K562 (cell line): ENCODE measurements around the gene CHMP2A. TPM values are rescaled to one million over a fixed set of nuclear protein-coding genes. Genes with fewer than 3 reads are reported as not detected.
A peak's percentile ranks its signal among the peaks of the same experiment; 100 is the strongest.

Source experiments
- E2F3 ChIP-seq: fragments of 250-450 bp; sonication (Bioruptor Pico); IDR thresholded peaks from 2 replicates; pipeline ENCODE4 v1.4.0; 2020; ENCODE audit warnings: mild to moderate bottlenecking
- FOXA3 ChIP-seq, 2 experiments: fragments of 450-650 bp in 1 of 2; sonication (generic) in 1 of 2; formaldehyde crosslinking; IDR thresholded peaks in 1 of 2; conservative IDR thresholded peaks in 1 of 2; 2 replicates each; pipeline versions ENCODE4 v1.4.0 to v1.8.0; 2020 to 2022; ENCODE audit warnings: mild to moderate bottlenecking in 2 of 2, missing genetic modification reagents in 1 of 2
- GABPB2 ChIP-seq: fragments of 250-450 bp; sonication (Bioruptor Pico); conservative IDR thresholded peaks from 2 replicates; pipeline ENCODE4 v1.5.1; 2021; ENCODE audit warnings: mild to moderate bottlenecking
- HMGN3 ChIP-seq: IDR thresholded peaks from 2 replicates; pipeline ENCODE4 v1.6.1; 2011; ENCODE audit warnings: borderline replicate concordance, low read depth, mild to moderate bottlenecking, mixed read lengths, low read length; ENCODE audit not compliant: insufficient read length; ENCODE audit errors: extremely low read depth
- HNRNPH1 ChIP-seq: fragments of 200-400 bp; formaldehyde crosslinking; optimal IDR thresholded peaks from 2 replicates; pipeline ENCODE3; 2017; ENCODE audit warnings: low read depth, mild to moderate bottlenecking, low read length, moderate library complexity
- HNRNPLL ChIP-seq: fragments of 200-400 bp; formaldehyde crosslinking; IDR thresholded peaks from 2 replicates; pipeline ENCODE4 v1.6.1; 2017; ENCODE audit warnings: low read length, low read depth, mild to moderate bottlenecking; ENCODE audit not compliant: poor library complexity, severe bottlenecking
- LARP7 ChIP-seq: fragments of 450-650 bp; IDR thresholded peaks from 2 replicates; pipeline ENCODE4 v1.6.1; 2016
- MAFK ChIP-seq: IDR thresholded peaks from 2 replicates; pipeline ENCODE4 v1.6.1; 2011; ENCODE audit warnings: low read length, improper control_type of control experiment
- NUFIP1 ChIP-seq: fragments of 450-650 bp; IDR thresholded peaks from 2 replicates; pipeline ENCODE4 v1.6.1; 2018; ENCODE audit not compliant: partially characterized antibody
- POLR2G ChIP-seq: fragments of 200-400 bp; formaldehyde crosslinking; IDR thresholded peaks from 2 replicates; pipeline ENCODE4 v1.6.1; 2017; ENCODE audit warnings: low read depth, mild to moderate bottlenecking, antibody characterized with exemption, low read length, moderate library complexity
- RBBP5 ChIP-seq: fragments of 200-600 bp; sonication (generic); IDR thresholded peaks from 2 replicates; pipeline ENCODE4 v1.6.1; 2012; ENCODE audit warnings: borderline replicate concordance, mild to moderate bottlenecking, low read length, control low read depth, inconsistent platforms; ENCODE audit not compliant: insufficient read depth, poor library complexity, severe bottlenecking
- SUPT5H ChIP-seq: fragments of 450-650 bp; IDR thresholded peaks from 2 replicates; pipeline ENCODE4 v1.6.1; 2016
- ZNF184 ChIP-seq: sonication (generic); formaldehyde crosslinking; IDR thresholded peaks from 2 replicates; pipeline ENCODE4 v1.5.0; 2020; ENCODE audit warnings: missing genetic modification reagents
- ZNF197 ChIP-seq: fragments of 200-800 bp; sonication (Bioruptor generic); IDR thresholded peaks from 2 replicates; pipeline ENCODE4 v1.6.1; 2016; ENCODE audit warnings: low read depth, missing genetic modification characterization, missing compliant biosample characterization
- ZNF507 ChIP-seq: conservative IDR thresholded peaks from 2 replicates; pipeline ENCODE4 v1.6.1; 2017; ENCODE audit warnings: missing genetic modification characterization, missing compliant biosample characterization
- polyA plus RNA-seq, 8 experiments: library from polyadenylated mRNA; depleted of rRNA in 4 of 8; stranded (reverse) in 5 of 8; unstranded in 3 of 8; fragments of >200 nt; fragmentation: Nextera tagmentation in 2 of 8; fragmentation: Illumina TruSeq in 1 of 8; extraction: Ambion mirVana in 2 of 8; extraction: Trizol in 1 of 8; gene quantifications; 2 replicates each; pipeline versions ENCODE4 v1.2.1 to v1.2.3, GENCODE V29; 2011 to 2014; ENCODE audit warnings: inconsistent platforms in 1 of 8, missing spikeins in 1 of 8
- total RNA-seq, 7 experiments: library from RNA; depleted of rRNA in 6 of 7; stranded (reverse); fragments of >200 nt in 6 of 7; fragmentation: Illumina TruSeq in 2 of 7; extraction: Trizol in 2 of 7; gene quantifications; 2 replicates each; pipeline versions ENCODE4 v1.2.1 to v1.2.3, GENCODE V29; 2011 to 2021; ENCODE audit warnings: low replicate concordance in 1 of 7
- TF ChIP-seq, protein P1 (sequence below): IDR thresholded peaks from 2 replicates; pipeline ENCODE4 v1.6.1; 2011; ENCODE audit warnings: borderline replicate concordance, low read depth, mild to moderate bottlenecking, moderate library complexity, low read length; ENCODE audit not compliant: insufficient read depth, poor library complexity, severe bottlenecking
- TF ChIP-seq, protein P2 (sequence below): fragments of 250-450 bp; sonication (Bioruptor Pico); IDR thresholded peaks from 2 replicates; pipeline ENCODE4 v1.5.0; 2021
- TF ChIP-seq, protein P3 (sequence below): fragments of 450-650 bp; formaldehyde crosslinking; IDR thresholded peaks from 2 replicates; pipeline ENCODE4 v1.4.0; 2022; ENCODE audit warnings: mild to moderate bottlenecking, moderate library complexity
- TF ChIP-seq, protein P4 (sequence below), 2 experiments: fragments of 150-350 bp in 1 of 2; IDR thresholded peaks; 2 replicates each; pipeline ENCODE4 v1.6.1; 2012 to 2016; ENCODE audit warnings: low read depth in 2 of 2, low read length in 2 of 2, mild to moderate bottlenecking in 1 of 2, moderate library complexity in 1 of 2

The CHMP2A gene
- total and polyA plus RNA-seq, 9 of the 15 experiments (the other 6 are each of a cell fraction or from before 2014, with no cell fraction given): 57.6 to 159 (median 87.2) TPM

DNA sequence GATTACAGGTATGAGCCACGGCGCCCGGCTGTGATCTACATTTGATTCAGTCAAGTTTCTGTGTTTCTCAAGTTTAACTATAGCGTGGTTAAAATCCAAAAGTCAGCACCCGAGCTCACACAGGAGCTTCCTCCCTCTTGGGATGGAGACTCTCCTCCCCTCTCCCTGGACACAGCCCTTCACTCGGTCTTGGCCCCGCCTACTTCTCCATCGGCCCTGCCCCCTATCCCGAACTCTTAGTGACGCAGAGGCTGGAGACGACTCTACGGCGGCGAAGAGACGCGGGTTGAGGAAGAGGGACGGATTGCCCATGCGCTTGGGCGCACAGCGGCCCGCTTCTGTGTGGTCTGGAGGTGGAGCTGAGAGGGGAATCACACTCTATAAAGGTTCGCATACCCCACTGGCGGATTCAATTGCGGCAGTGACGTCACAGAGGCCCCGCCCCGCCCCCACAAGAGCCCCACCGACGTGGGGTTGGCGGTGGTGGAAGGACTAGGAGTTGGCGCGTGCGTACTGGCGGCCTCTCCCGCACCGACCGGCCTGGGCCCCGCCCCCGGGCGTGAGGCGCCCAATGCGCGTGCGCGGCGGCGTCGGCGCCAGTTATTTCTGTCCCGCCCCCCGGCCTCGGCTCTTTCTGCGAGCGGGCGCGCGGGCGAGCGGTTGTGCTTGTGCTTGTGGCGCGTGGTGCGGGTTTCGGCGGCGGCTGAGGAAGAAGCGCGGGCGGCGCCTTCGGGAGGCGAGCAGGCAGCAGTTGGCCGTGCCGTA lies 10.9 kb downstream of the CHMP2A start, which contains the start of gene TRIM28 (continued):
- TF ChIP-seq FOXA3 (CRISPR knock-in tag; conservative IDR thresholded peaks at IDR 0.05 in 1 of 2, IDR thresholded peaks at IDR 0.05 in 1 of 2) (no peak), GABPB2 (no peak), NUFIP1 (no peak), LARP7 (no peak), RBBP5 (peak; percentile 6), ZNF507 (tag) (no peak), HNRNPLL (peak; percentile 89), MAFK (no peak), SUPT5H (peak; percentile 88), E2F3 (CRISPR knock-in tag) (peak; percentile 85; the same call in 1 of the 2 replicates), ZNF184 (CRISPR knock-in tag) (no peak), ZNF197 (CRISPR knock-in tag) (no peak), HNRNPH1 (no peak), POLR2G (peak; percentile 99), HMGN3 (peak; percentile 52)
- TF ChIP-seq, protein P1, sequence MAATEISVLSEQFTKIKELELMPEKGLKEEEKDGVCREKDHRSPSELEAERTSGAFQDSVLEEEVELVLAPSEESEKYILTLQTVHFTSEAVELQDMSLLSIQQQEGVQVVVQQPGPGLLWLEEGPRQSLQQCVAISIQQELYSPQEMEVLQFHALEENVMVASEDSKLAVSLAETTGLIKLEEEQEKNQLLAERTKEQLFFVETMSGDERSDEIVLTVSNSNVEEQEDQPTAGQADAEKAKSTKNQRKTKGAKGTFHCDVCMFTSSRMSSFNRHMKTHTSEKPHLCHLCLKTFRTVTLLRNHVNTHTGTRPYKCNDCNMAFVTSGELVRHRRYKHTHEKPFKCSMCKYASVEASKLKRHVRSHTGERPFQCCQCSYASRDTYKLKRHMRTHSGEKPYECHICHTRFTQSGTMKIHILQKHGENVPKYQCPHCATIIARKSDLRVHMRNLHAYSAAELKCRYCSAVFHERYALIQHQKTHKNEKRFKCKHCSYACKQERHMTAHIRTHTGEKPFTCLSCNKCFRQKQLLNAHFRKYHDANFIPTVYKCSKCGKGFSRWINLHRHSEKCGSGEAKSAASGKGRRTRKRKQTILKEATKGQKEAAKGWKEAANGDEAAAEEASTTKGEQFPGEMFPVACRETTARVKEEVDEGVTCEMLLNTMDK: no peak
- TF ChIP-seq, protein P2, sequence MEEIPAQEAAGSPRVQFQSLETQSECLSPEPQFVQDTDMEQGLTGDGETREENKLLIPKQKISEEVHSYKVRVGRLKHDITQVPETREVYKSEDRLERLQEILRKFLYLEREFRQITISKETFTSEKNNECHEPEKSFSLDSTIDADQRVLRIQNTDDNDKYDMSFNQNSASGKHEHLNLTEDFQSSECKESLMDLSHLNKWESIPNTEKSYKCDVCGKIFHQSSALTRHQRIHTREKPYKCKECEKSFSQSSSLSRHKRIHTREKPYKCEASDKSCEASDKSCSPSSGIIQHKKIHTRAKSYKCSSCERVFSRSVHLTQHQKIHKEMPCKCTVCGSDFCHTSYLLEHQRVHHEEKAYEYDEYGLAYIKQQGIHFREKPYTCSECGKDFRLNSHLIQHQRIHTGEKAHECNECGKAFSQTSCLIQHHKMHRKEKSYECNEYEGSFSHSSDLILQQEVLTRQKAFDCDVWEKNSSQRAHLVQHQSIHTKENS (CRISPR knock-in tag): no peak
- TF ChIP-seq, protein P3, sequence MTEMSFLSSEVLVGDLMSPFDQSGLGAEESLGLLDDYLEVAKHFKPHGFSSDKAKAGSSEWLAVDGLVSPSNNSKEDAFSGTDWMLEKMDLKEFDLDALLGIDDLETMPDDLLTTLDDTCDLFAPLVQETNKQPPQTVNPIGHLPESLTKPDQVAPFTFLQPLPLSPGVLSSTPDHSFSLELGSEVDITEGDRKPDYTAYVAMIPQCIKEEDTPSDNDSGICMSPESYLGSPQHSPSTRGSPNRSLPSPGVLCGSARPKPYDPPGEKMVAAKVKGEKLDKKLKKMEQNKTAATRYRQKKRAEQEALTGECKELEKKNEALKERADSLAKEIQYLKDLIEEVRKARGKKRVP (CRISPR knock-in tag): no peak; the same call in 1 of the 2 replicates
- TF ChIP-seq, protein P4, sequence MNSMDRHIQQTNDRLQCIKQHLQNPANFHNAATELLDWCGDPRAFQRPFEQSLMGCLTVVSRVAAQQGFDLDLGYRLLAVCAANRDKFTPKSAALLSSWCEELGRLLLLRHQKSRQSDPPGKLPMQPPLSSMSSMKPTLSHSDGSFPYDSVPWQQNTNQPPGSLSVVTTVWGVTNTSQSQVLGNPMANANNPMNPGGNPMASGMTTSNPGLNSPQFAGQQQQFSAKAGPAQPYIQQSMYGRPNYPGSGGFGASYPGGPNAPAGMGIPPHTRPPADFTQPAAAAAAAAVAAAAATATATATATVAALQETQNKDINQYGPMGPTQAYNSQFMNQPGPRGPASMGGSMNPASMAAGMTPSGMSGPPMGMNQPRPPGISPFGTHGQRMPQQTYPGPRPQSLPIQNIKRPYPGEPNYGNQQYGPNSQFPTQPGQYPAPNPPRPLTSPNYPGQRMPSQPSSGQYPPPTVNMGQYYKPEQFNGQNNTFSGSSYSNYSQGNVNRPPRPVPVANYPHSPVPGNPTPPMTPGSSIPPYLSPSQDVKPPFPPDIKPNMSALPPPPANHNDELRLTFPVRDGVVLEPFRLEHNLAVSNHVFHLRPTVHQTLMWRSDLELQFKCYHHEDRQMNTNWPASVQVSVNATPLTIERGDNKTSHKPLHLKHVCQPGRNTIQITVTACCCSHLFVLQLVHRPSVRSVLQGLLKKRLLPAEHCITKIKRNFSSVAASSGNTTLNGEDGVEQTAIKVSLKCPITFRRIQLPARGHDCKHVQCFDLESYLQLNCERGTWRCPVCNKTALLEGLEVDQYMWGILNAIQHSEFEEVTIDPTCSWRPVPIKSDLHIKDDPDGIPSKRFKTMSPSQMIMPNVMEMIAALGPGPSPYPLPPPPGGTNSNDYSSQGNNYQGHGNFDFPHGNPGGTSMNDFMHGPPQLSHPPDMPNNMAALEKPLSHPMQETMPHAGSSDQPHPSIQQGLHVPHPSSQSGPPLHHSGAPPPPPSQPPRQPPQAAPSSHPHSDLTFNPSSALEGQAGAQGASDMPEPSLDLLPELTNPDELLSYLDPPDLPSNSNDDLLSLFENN (IDR thresholded peaks at IDR 0.05; ENCODE audit: low read depth in 2 of 2, low read length in 2 of 2): peak in 1 of 2 experiments; percentile 79; a peak in 2 of 4 replicates
